GM18511 (cell line): Measurements from ENCODE around the gene ANO9.
"Not testable (repeated sequence)": the region's sequence is repeated elsewhere in the genome, so short reads cannot be mapped to it uniquely, and the experiment has no call there.

ENCODE experiments used
- ATAC-seq: cut with Tn5 transposase; IDR thresholded peaks from one replicate; pipeline ENCODE4 v1.9.1; 2021; ENCODE audit warnings: mild to moderate bottlenecking, moderate library complexity; ENCODE audit not compliant: unreplicated experiment

ANO9 gene

GRCh38 chr11:437228-437870 is 4.5 kb downstream of the ANO9 start:
- no peak for ATAC-seq

GRCh38 chr11:434999-435740 is 6.6 kb downstream of the ANO9 start:
- ATAC-seq: not testable (repeated sequence)

- no peak for ATAC-seq
These were observed 7.3 kb downstream of the ANO9 start for GRCh38 chr11:434496-434895.

- ATAC-seq: no peak
These were observed 8.2 kb downstream of the ANO9 start for GRCh38 chr11:433641-434040.

GRCh38 chr11:433111-433510 is 8.7 kb downstream of the ANO9 start:
- ATAC-seq: no peak

- ATAC-seq: no peak
These were observed 9.2 kb downstream of the ANO9 start for GRCh38 chr11:432501-433100.

- no peak for ATAC-seq
These were observed 9.9 kb downstream of the ANO9 start for GRCh38 chr11:431921-432320.

GRCh38 chr11:429931-430456 is 11.8 kb downstream of the ANO9 start:
- ATAC-seq: no peak

GRCh38 chr11:429391-429790 is 12.4 kb downstream of the ANO9 start:
- no peak for ATAC-seq

- no peak for ATAC-seq
These were observed 13.5 kb downstream of the ANO9 start for GRCh38 chr11:428295-428694.

- no peak for ATAC-seq
These were observed 15.0 kb downstream of the ANO9 start for GRCh38 chr11:426851-427250.

GRCh38 chr11:425301-425700 is 16.5 kb downstream of the ANO9 start:
- ATAC-seq: no peak

- not testable (repeated sequence) for ATAC-seq
These were observed 17.0 kb downstream of the ANO9 start for GRCh38 chr11:424766-425165.

- ATAC-seq: no peak
These were observed 17.6 kb downstream of the ANO9 start for GRCh38 chr11:424232-424631.

- no peak for ATAC-seq
These were observed 19.6 kb downstream of the ANO9 start for GRCh38 chr11:422249-422656.

GRCh38 chr11:420911-421321 is 20.9 kb downstream of the ANO9 start:
- no peak for ATAC-seq

- no peak for ATAC-seq
These were observed 21.5 kb downstream of the ANO9 start for GRCh38 chr11:420054-420910.

GRCh38 chr11:419248-420005 is 22.4 kb downstream of the ANO9 start:
- no peak for ATAC-seq

- no peak for ATAC-seq
These were observed 23.2 kb downstream of the ANO9 start for GRCh38 chr11:418343-419247.
